HCT116 (cell line): Measurements from ENCODE around the gene PPM1E. TPM values are rescaled to one million over a fixed set of nuclear protein-coding genes. Genes with fewer than 3 reads are reported as not detected.

Experiments
- ATAC-seq: fragments of 200-7000 bp; cut with Tn5 transposase; 2 replicates; pipeline ENCODE4 v1.9.1; 2020; ENCODE audit warnings: mild to moderate bottlenecking, moderate library complexity
- BruUV-seq: library from RNA; stranded (reverse); fragments of 400-500 nt; replicated peaks from 2 replicates; lab custom pipeline; 2021; lab: Mats Ljungman, UMichigan
- CTCF ChIA-PET: fragments of 300-600 bp; sonication (Branson Sonifier 250); formaldehyde crosslinking; loops from one replicate; lab custom pipeline; 2021; ENCODE audit warnings: antibody characterized with exemption; lab: Charles Lee
- POLR2A ChIA-PET: fragments of 300-600, 350-600 bp; sonication (Branson Sonifier 250); formaldehyde crosslinking; loops from one replicate; lab custom pipeline; 2021; ENCODE audit warnings: antibody characterized with exemption; lab: Charles Lee
- RAD21 ChIA-PET, 2 experiments: fragments of 300-600 bp; sonication (Branson Sonifier 250); formaldehyde crosslinking; loops; one replicate each; lab custom pipeline; 2023; ENCODE audit warnings: low total read pairs in 2 of 2; ENCODE audit not compliant: uncharacterized antibody in 2 of 2, unreplicated experiment in 2 of 2, low non-redundant PET in 1 of 2; lab: Charles Lee
- DNase-seq: peaks from one replicate; pipeline ENCODE4 v3.0.0-alpha.2; 2010; ENCODE audit warnings: low read depth, low spot score
- H2AFZ ChIP-seq: fragments of 200-600 bp; shearing (Covaris generic), sonication (generic); 2 replicates; pipeline ENCODE4 v1.6.1; 2017; ENCODE audit warnings: low read depth, mixed run types, mixed read lengths, antibody characterized with exemption, low read length; ENCODE audit not compliant: poor library complexity, severe bottlenecking
- H3K27ac ChIP-seq: 2 replicates; pipeline ENCODE4 v1.5.1; 2012; ENCODE audit warnings: low read depth, low read length
- H3K27me3 ChIP-seq: fragments of 200-600 bp; sonication (generic); 2 replicates; pipeline ENCODE4 v1.6.1; 2016; ENCODE audit warnings: mixed run types, low read length, mixed read lengths; ENCODE audit not compliant: insufficient read depth
- H3K36me3 ChIP-seq, 2 experiments: fragments of 200-500 bp in 1 of 2; fragments of 200-600 bp in 1 of 2; sonication (Bioruptor generic) in 1 of 2; sonication (generic) in 1 of 2; 2 replicates each; pipeline versions ENCODE4 v1.5.1 to v1.6.1; 2014 to 2016; ENCODE audit warnings: low read length in 2 of 2, inconsistent platforms in 1 of 2, mixed read lengths in 1 of 2, mixed run types in 1 of 2; ENCODE audit not compliant: insufficient read depth in 2 of 2, control insufficient read depth in 1 of 2
- H3K4me1 ChIP-seq, 2 experiments: fragments of 200-600 bp in 1 of 2; sonication (generic) in 1 of 2; 2 replicates each; pipeline versions ENCODE4 v1.5.1 to v1.6.1; 2012 to 2017; ENCODE audit warnings: low read length in 2 of 2, inconsistent platforms in 1 of 2, mild to moderate bottlenecking in 1 of 2, mixed read lengths in 1 of 2, mixed run types in 1 of 2, moderate library complexity in 1 of 2; ENCODE audit not compliant: insufficient read depth in 2 of 2, control insufficient read depth in 1 of 2
- H3K4me2 ChIP-seq: fragments of 200-600 bp; sonication (generic); 2 replicates; pipeline ENCODE4 v1.6.1; 2017; ENCODE audit warnings: mixed run types, low read length, mixed read lengths
- H3K4me3 ChIP-seq, 2 experiments: fragments of 200-600 bp in 1 of 2; sonication (generic) in 1 of 2; replicated peaks in 1 of 2; 2 replicates each; pipeline ENCODE4 v1.5.1; 2011 to 2016; ENCODE audit warnings: low read length in 2 of 2, control low read depth in 1 of 2, low read depth in 1 of 2, mild to moderate bottlenecking in 1 of 2, mixed read lengths in 1 of 2, mixed run types in 1 of 2
- H3K79me2 ChIP-seq: fragments of 200-600 bp; sonication (generic); 2 replicates; pipeline ENCODE4 v1.6.1; 2017; ENCODE audit warnings: mild to moderate bottlenecking, mixed run types, low read length, moderate library complexity, mixed read lengths; ENCODE audit not compliant: insufficient read depth
- H3K9ac ChIP-seq: fragments of 200-600 bp; sonication (generic); 2 replicates; pipeline ENCODE4 v1.6.1; 2016; ENCODE audit warnings: low read length, mixed read lengths
- H3K9me2 ChIP-seq: fragments of 200-600 bp; sonication (generic), shearing (Covaris generic); 2 replicates; pipeline ENCODE4 v1.6.1; 2017; ENCODE audit warnings: mixed run types, mild to moderate bottlenecking, moderate library complexity; ENCODE audit not compliant: insufficient read depth
- H3K9me3 ChIP-seq, 2 experiments: fragments of 200-500 bp in 1 of 2; fragments of 200-600 bp in 1 of 2; sonication (Bioruptor generic) in 1 of 2; sonication (generic) in 1 of 2; 2 replicates each; pipeline ENCODE4 v1.6.1; 2014 to 2017; ENCODE audit warnings: low read length in 2 of 2, mixed read lengths in 2 of 2, inconsistent platforms in 1 of 2, low read depth in 1 of 2, mild to moderate bottlenecking in 1 of 2, mixed run types in 1 of 2, moderate library complexity in 1 of 2; ENCODE audit not compliant: control insufficient read depth in 1 of 2, insufficient read depth in 1 of 2
- H4K20me1 ChIP-seq: fragments of 200-600 bp; sonication (generic), shearing (Covaris generic); 2 replicates; pipeline ENCODE4 v1.6.1; 2017; ENCODE audit warnings: mixed run types, mild to moderate bottlenecking, moderate library complexity; ENCODE audit not compliant: insufficient read depth
- CEBPB ChIP-seq: IDR thresholded peaks from 2 replicates; pipeline ENCODE4 v1.6.1; 2012; ENCODE audit warnings: low read depth
- EGR1 ChIP-seq: IDR thresholded peaks from 2 replicates; pipeline ENCODE4 v1.6.1; 2012; ENCODE audit warnings: low read depth
- ELF1 ChIP-seq: IDR thresholded peaks from 2 replicates; pipeline ENCODE4 v1.6.1; 2012; ENCODE audit warnings: low read depth, borderline replicate concordance
- EZH2 ChIP-seq: fragments of 200-600 bp; sonication (generic); IDR thresholded peaks from 2 replicates; pipeline ENCODE4 v1.6.1; 2017; ENCODE audit warnings: antibody characterized with exemption, mixed run types
- FOSL1 ChIP-seq: IDR thresholded peaks from 2 replicates; pipeline ENCODE4 v1.6.1; 2012; ENCODE audit warnings: low read depth
- JUND ChIP-seq: IDR thresholded peaks from 2 replicates; pipeline ENCODE4 v1.6.1; 2012
- POLR2A ChIP-seq: IDR thresholded peaks from 2 replicates; pipeline ENCODE4 v1.7.0; 2011; ENCODE audit warnings: borderline replicate concordance; ENCODE audit not compliant: insufficient read depth, insufficient read length; ENCODE audit errors: extremely low read depth
- RAD21 ChIP-seq: IDR thresholded peaks from 2 replicates; pipeline ENCODE4 v1.6.1; 2012; ENCODE audit warnings: low read depth, mild to moderate bottlenecking
- SP1 ChIP-seq: IDR thresholded peaks from 2 replicates; pipeline ENCODE4 v1.6.1; 2012; ENCODE audit warnings: low read depth
- YY1 ChIP-seq: IDR thresholded peaks from 2 replicates; pipeline ENCODE4 v1.6.1; 2011; ENCODE audit warnings: low read length, low read depth, moderate library complexity, mild to moderate bottlenecking; ENCODE audit not compliant: insufficient replicate concordance; ENCODE audit errors: extremely low read depth
- ZFX ChIP-seq: fragments of 450-650 bp; IDR thresholded peaks from 2 replicates; pipeline ENCODE4 v1.6.1; 2017
- ZNF274 ChIP-seq: fragments of 200-500 bp; sonication (Bioruptor generic); IDR thresholded peaks from 2 replicates; pipeline ENCODE4 v1.6.1; 2014; ENCODE audit warnings: mild to moderate bottlenecking, low read depth, low read length, inconsistent platforms
- intact Hi-C: fragments of 100-400 bp; cut with micrococcal nuclease; formaldehyde crosslinking; loops from 2 replicates; pipeline ENCODE4 v1.10.0; 2022
- total RNA-seq: library from RNA; stranded (reverse); gene quantifications from one replicate; pipeline ENCODE4 v1.2.1, GENCODE V29; 2021; ENCODE audit not compliant: unreplicated experiment
- TF ChIP-seq, protein P1 (sequence below): IDR thresholded peaks from 2 replicates; pipeline ENCODE4 v1.6.1; 2011; ENCODE audit warnings: mild to moderate bottlenecking, low read length, moderate library complexity; ENCODE audit not compliant: insufficient replicate concordance; ENCODE audit errors: extremely low read depth
- TF ChIP-seq, protein P2 (sequence below): IDR thresholded peaks from 2 replicates; pipeline ENCODE4 v1.6.1; 2012
- TF ChIP-seq, protein P3 (sequence below), 3 experiments: fragments of 200-600 bp in 1 of 3; sonication (generic) in 1 of 3; IDR thresholded peaks in 2 of 3; conservative IDR thresholded peaks in 1 of 3; 2 replicates each; pipeline ENCODE4 v1.5.1; 2012 to 2017; ENCODE audit warnings: low read depth in 2 of 3, low read length in 2 of 3, antibody characterized with exemption in 1 of 3, borderline replicate concordance in 1 of 3, control low read depth in 1 of 3, mild to moderate bottlenecking in 1 of 3, mixed read lengths in 1 of 3, mixed run types in 1 of 3, moderate library complexity in 1 of 3; ENCODE audit not compliant: insufficient read depth in 1 of 3
- TF ChIP-seq, protein P4 (sequence below): IDR thresholded peaks from 2 replicates; pipeline ENCODE4 v1.6.1; 2012; ENCODE audit warnings: low read depth
- TF ChIP-seq, protein P5 (sequence below): IDR thresholded peaks from 2 replicates; pipeline ENCODE4 v1.6.1; 2012

Gene PPM1E
- total RNA-seq, 1 experiment from 2014 or later, result 0.02 TPM

DNA sequence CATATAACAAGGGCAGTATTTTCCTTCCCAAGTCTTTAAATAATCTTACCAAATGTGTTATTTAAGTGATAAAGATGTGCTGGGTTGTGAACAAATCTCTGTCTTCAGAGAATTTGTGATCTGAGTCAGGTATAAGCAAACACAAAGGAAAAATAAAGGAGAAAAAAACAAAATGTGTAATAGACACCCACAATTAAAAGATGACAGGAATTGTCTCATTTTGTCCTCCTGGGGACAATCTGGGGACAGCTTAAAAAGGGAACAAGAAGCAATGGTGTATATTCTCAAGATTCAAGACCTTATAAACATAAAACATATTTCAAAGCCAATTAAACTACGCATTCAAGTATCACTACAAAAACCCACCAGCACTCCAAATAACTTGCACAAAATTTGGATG lies 243.8 kb downstream of the PPM1E start:
- H3K79me2 ChIP-seq, result no peaks in the 10 kb centered on the region
- POLR2A ChIA-PET, result no interaction called here
- no peaks in the 10 kb centered on the region for H3K27me3 ChIP-seq
- no peak overlapping the region for H3K9ac ChIP-seq
- no peaks in the 10 kb centered on the region for H3K4me1 ChIP-seq
- ATAC-seq, result no peak
- H3K9me3 ChIP-seq, result no peaks in the 10 kb centered on the region
- H4K20me1 ChIP-seq, result no peaks in the 10 kb centered on the region
- no TSS peak for BruUV-seq
- CTCF ChIA-PET, result no interaction called here
- no peak overlapping the region for H3K4me3 ChIP-seq
- intact Hi-C loops, result no loop called here
- no peak for DNase-seq
- peaks cover 9 to 17% of the 10 kb centered on the region in 2 experiments; a peak in 3 of 4 replicates for H3K36me3 ChIP-seq
- no peak overlapping the region for H2AFZ ChIP-seq
- RAD21 ChIA-PET, result no interaction called here
- H3K4me2 ChIP-seq, result no peak overlapping the region
- no peak overlapping the region for H3K27ac ChIP-seq
- TF ChIP-seq FOSL1 (no peak), ZFX (no peak), CEBPB (no peak), EGR1 (no peak), ELF1 (no peak), POLR2A (no peak), JUND (no peak), SP1 (no peak), YY1 (no peak), ZNF274 (no peak), RAD21 (no peak), EZH2 (no peak)
- TF ChIP-seq, protein P1, sequence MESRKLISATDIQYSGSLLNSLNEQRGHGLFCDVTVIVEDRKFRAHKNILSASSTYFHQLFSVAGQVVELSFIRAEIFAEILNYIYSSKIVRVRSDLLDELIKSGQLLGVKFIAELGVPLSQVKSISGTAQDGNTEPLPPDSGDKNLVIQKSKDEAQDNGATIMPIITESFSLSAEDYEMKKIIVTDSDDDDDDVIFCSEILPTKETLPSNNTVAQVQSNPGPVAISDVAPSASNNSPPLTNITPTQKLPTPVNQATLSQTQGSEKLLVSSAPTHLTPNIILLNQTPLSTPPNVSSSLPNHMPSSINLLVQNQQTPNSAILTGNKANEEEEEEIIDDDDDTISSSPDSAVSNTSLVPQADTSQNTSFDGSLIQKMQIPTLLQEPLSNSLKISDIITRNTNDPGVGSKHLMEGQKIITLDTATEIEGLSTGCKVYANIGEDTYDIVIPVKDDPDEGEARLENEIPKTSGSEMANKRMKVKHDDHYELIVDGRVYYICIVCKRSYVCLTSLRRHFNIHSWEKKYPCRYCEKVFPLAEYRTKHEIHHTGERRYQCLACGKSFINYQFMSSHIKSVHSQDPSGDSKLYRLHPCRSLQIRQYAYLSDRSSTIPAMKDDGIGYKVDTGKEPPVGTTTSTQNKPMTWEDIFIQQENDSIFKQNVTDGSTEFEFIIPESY, result no peak
- TF ChIP-seq, protein P2, sequence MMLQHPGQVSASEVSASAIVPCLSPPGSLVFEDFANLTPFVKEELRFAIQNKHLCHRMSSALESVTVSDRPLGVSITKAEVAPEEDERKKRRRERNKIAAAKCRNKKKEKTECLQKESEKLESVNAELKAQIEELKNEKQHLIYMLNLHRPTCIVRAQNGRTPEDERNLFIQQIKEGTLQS, result no peak
- TF ChIP-seq, protein P3, sequence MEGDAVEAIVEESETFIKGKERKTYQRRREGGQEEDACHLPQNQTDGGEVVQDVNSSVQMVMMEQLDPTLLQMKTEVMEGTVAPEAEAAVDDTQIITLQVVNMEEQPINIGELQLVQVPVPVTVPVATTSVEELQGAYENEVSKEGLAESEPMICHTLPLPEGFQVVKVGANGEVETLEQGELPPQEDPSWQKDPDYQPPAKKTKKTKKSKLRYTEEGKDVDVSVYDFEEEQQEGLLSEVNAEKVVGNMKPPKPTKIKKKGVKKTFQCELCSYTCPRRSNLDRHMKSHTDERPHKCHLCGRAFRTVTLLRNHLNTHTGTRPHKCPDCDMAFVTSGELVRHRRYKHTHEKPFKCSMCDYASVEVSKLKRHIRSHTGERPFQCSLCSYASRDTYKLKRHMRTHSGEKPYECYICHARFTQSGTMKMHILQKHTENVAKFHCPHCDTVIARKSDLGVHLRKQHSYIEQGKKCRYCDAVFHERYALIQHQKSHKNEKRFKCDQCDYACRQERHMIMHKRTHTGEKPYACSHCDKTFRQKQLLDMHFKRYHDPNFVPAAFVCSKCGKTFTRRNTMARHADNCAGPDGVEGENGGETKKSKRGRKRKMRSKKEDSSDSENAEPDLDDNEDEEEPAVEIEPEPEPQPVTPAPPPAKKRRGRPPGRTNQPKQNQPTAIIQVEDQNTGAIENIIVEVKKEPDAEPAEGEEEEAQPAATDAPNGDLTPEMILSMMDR (IDR thresholded peaks at IDR 0.05 in 2 of 3, conservative IDR thresholded peaks at IDR 0.05 in 1 of 3; ENCODE audit: borderline replicate concordance in 1 of 3, insufficient read depth in 1 of 3, low read depth in 2 of 3, low read length in 2 of 3), result no peak
- TF ChIP-seq, protein P4, sequence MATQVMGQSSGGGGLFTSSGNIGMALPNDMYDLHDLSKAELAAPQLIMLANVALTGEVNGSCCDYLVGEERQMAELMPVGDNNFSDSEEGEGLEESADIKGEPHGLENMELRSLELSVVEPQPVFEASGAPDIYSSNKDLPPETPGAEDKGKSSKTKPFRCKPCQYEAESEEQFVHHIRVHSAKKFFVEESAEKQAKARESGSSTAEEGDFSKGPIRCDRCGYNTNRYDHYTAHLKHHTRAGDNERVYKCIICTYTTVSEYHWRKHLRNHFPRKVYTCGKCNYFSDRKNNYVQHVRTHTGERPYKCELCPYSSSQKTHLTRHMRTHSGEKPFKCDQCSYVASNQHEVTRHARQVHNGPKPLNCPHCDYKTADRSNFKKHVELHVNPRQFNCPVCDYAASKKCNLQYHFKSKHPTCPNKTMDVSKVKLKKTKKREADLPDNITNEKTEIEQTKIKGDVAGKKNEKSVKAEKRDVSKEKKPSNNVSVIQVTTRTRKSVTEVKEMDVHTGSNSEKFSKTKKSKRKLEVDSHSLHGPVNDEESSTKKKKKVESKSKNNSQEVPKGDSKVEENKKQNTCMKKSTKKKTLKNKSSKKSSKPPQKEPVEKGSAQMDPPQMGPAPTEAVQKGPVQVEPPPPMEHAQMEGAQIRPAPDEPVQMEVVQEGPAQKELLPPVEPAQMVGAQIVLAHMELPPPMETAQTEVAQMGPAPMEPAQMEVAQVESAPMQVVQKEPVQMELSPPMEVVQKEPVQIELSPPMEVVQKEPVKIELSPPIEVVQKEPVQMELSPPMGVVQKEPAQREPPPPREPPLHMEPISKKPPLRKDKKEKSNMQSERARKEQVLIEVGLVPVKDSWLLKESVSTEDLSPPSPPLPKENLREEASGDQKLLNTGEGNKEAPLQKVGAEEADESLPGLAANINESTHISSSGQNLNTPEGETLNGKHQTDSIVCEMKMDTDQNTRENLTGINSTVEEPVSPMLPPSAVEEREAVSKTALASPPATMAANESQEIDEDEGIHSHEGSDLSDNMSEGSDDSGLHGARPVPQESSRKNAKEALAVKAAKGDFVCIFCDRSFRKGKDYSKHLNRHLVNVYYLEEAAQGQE, result no peak
- TF ChIP-seq, protein P5, sequence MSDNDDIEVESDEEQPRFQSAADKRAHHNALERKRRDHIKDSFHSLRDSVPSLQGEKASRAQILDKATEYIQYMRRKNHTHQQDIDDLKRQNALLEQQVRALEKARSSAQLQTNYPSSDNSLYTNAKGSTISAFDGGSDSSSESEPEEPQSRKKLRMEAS, result no peak
- no peaks in the 10 kb centered on the region for H3K9me2 ChIP-seq
